H1 (cell line): ENCODE results near the gene TMEM72.

Source experiments
- CTCF ChIP-seq, 3 experiments: IDR thresholded peaks; 1 replicate in 2 of 3; 2 replicates in 1 of 3; pipeline versions ENCODE4 v1.5.1 to v1.6.1; 2011; ENCODE audit warnings: low read length in 3 of 3, mild to moderate bottlenecking in 3 of 3, inconsistent platforms in 2 of 3, low read depth in 1 of 3, moderate library complexity in 1 of 3; ENCODE audit not compliant: insufficient read depth in 1 of 3; ENCODE audit errors: control extremely low read depth in 1 of 3
- RNF2 ChIP-seq: fragments of 200-900, 300-1000 bp; sonication (generic); IDR thresholded peaks from 2 replicates; pipeline ENCODE4 v1.7.1; 2016; ENCODE audit warnings: borderline replicate concordance, low read depth, mild to moderate bottlenecking, antibody characterized with exemption, low read length; ENCODE audit not compliant: poor library complexity, severe bottlenecking; ENCODE audit errors: missing control alignments
- TAF7 ChIP-seq: optimal IDR thresholded peaks from 2 replicates; pipeline ENCODE3; 2011; ENCODE audit warnings: low read depth, mild to moderate bottlenecking, inconsistent platforms, low read length, moderate library complexity, borderline replicate concordance

GRCh38 chr10:44911951-44912350 is 814 bp downstream of the TMEM72 start:
- TF ChIP-seq TAF7 (no peak), RNF2 (no peak), CTCF (IDR thresholded peaks at IDR 0.05; ENCODE audit: control extremely low read depth in 1 of 3, insufficient read depth in 1 of 3, low read depth in 1 of 3, low read length in 3 of 3) (no peak)
